GM12872 (cell line): Measurements from ENCODE around the gene EXOC6B.

Source experiments
- TF ChIP-seq, protein P1 (sequence below): IDR thresholded peaks from 3 replicates; pipeline ENCODE4 v1.5.1; 2011; ENCODE audit warnings: low read depth, mild to moderate bottlenecking, low read length, moderate library complexity; ENCODE audit not compliant: insufficient read depth

The EXOC6B gene

DNA sequence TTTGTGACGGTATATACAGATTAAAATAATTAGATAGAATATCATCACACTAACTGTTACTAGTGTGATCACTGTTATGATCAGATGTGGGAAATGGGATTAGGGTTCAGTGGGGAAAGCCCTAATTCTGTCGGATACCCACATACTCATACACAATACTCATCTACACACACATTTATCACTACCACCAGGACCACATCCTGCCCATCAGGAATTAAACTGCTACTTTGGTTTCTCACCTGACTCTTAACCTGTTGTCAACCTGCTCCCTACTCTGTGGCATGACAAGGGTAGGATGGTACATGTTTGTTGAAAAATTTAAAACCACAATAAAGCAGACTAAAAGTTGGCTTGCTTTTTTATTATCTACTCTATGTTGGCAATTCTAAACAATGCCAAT, 653.4 kb downstream of the EXOC6B start:
- TF ChIP-seq, protein P1, sequence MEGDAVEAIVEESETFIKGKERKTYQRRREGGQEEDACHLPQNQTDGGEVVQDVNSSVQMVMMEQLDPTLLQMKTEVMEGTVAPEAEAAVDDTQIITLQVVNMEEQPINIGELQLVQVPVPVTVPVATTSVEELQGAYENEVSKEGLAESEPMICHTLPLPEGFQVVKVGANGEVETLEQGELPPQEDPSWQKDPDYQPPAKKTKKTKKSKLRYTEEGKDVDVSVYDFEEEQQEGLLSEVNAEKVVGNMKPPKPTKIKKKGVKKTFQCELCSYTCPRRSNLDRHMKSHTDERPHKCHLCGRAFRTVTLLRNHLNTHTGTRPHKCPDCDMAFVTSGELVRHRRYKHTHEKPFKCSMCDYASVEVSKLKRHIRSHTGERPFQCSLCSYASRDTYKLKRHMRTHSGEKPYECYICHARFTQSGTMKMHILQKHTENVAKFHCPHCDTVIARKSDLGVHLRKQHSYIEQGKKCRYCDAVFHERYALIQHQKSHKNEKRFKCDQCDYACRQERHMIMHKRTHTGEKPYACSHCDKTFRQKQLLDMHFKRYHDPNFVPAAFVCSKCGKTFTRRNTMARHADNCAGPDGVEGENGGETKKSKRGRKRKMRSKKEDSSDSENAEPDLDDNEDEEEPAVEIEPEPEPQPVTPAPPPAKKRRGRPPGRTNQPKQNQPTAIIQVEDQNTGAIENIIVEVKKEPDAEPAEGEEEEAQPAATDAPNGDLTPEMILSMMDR = no peak

DNA sequence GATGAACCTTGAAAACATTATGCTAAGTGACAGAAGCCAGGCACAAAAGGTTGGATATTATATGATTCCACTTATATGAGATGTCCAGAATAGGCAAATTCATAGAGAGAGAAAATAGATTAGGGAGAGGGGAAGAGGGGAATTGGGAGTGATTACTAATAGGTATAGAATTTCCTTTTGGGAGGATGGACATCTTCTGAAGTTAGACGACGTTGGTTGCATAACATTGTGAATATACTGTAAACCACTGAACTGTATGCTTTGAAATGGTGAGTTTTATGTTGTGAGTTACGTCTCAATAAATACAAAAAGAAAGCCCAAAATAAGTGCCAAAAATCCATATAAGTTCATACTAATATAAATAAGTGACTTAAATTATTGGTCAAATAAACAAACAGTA, 659.6 kb downstream of the EXOC6B start:
- TF ChIP-seq, protein P1 = no peak

DNA sequence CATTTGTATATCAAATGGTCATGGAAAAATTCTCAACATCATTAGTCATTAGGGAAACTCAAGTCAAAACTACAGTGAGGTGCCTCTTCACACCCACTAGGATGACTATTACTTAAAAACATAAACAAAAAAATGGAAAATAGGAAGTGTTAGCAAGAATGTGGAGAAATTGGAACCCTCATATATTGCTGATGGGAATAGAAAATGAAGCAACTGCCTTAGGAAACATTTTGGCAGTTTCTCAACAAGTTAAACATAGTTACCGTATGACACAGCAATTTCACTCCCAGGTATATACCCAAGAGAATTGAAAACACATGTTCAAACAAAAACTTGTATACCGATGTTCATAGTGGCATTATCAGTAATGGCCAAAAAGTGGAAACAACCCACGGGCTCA, 660.0 kb downstream of the EXOC6B start:
- TF ChIP-seq, protein P1 = no peak

DNA sequence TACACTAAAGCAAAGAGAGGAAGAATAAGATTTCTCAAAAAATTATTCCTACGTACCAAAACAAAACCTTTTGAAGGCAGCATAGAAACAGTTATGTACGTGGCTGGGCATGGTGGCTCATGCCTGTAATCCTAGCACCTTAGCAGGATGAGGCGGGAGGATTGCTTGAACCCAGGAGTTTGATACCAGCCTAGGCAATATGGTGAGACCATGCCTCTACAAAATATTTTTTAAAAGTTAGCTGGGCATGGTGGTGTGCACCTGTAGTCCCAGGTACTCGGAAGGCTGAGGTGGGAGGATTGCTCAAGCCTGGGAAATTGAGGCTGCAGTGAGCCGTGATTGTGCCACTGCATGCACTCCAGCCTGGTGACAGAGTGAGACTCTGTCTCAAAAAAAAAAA, 663.3 kb downstream of the EXOC6B start:
- TF ChIP-seq, protein P1 = no peak

DNA sequence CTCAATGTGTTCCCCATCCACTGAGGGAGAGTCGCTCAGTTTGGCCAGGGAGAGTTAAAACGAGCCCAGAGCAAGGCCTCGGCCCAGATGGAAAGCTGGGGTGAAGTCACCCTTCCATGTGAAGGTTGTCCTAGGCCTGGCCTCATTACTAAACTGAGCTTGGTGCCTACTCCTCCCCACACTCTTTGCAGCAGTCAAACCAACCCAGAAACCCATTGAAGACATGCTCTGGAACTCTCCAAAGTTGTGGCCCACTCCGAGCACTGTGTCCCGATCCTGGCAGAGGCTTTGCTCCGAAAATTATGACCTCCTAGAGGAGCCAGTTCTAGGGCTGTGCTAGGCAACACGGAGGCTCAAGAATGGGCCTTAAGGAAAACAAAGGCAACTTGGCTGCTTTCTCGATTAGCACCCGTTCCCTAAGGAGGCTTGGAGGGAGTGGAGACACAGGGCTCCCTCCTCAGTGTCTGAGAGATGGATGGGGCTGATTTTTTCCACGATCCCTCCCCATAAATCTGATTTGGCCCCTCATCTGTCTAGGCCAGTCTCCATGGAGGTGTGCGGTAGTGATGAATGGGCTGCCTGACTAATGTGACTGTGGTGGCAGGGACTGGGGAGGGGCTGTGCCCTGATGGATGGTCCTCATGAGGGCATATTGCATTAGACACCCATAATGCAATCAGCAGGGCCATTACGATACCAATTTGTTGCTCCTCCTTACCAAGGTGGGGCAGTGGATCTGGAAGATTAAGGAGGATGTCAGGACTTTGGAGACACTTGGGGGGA, 666.4 kb downstream of the EXOC6B start:
- TF ChIP-seq, protein P1 = no peak

DNA sequence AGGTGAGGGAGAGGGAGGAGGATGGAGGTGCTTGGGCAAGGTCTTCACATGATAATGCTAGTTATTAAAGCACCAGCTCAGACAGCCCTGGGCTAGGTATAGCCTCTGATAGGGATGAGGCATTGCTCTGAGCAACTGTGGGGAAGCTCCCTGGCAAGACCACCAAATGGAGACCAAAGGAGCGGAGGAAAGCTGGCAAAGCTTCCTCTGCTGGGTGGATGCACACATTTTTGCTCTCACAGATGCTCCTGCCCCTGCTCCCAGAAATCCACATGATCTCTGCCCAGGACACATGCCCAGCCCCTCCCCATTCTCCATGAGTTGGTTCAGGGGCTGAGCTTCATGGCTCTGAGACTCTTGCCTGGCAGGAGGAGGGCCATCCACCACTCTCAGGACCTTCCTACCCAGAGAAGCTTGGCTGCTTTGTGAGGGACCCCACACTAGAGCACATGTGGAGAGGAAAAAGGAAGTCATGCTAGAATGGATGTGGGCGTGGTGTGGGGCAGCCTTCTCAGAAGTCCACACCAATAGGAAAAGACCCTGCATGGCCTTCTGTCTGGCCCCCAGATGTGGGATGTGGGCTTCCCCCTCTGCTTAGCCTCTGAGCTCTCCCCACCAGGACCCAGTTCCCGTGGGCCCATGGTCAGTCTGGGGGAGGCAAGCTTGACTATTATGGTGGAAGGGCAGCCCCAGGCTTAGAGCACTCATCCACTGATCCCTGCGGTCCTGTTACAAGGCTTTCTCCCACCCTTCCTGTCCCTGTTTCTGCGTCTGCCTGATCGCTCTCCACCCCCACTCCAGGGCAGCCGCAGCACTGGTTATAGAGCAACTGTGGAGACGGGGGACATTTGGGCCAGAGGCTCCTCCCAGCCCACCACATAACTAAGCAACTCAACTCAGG, 667.7 kb downstream of the EXOC6B start:
- TF ChIP-seq, protein P1 = no peak

DNA sequence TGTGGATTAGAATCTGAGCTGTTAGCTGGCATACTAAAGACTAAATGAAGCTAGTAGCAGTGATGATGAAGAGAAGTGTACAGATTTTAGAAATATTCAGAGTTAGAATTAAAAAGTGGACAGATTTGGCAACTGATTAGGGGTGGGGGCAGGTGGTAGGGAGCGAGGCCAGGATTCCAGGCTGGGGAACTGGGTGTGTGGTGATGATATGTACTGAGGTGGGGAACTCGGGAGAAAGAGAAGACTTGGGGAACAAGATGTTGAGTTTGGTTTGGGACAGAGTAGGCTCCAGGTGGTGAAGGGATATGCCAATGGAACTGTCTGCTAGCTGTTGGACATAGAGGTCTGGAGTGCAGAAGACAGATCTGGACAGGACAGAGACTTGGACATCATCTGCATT, 669.0 kb downstream of the EXOC6B start:
- TF ChIP-seq, protein P1 = no peak
